ENCODE results near the gene CTH.
"Not testable (repeated sequence)": the region's sequence is repeated elsewhere in the genome, so short reads cannot be mapped to it uniquely, and the experiment has no call there.

CTH gene

DNA sequence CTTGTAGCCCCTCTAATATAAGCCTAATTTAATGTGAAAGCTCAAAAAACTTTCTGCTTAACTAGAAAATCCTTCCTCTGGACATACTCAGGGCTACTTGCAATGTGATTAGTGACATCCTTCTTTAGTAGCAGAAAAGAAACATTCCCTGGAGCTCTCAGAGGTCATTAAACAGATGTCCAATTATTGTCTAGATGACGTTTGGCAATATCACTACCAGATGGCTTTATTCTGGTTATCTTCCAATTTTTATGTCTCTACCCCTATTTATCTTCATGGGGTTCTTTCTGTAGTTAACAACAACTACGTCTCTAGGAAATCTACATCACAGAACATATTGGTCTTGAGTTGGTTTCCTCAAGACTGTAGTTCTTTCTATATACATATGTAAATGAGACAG is 44.2 kb downstream of the CTH start:
- no peak for DNase-seq (ENCODE audit: low spot score)

DNA sequence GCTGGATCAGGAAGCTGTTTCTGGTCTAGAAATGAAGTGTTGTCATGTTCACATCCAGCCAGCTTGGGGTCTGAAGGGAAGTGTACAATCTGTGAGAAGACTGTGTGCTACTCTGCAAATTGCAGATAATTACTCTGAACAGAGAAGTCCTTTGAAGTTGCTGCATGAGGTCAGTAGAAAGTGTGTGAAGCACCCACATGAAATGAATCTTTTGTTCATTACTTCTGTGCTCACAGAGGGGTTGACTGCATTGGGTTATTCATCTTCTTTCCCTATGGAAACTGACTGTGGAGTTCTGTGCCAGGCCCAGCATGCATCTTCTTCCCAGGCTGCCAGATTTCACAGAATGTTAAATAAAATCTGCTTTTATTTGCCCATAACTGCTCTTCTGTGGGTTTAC is 47.1 kb downstream of the CTH start:
- no peak for DNase-seq (ENCODE audit: low spot score)

DNA sequence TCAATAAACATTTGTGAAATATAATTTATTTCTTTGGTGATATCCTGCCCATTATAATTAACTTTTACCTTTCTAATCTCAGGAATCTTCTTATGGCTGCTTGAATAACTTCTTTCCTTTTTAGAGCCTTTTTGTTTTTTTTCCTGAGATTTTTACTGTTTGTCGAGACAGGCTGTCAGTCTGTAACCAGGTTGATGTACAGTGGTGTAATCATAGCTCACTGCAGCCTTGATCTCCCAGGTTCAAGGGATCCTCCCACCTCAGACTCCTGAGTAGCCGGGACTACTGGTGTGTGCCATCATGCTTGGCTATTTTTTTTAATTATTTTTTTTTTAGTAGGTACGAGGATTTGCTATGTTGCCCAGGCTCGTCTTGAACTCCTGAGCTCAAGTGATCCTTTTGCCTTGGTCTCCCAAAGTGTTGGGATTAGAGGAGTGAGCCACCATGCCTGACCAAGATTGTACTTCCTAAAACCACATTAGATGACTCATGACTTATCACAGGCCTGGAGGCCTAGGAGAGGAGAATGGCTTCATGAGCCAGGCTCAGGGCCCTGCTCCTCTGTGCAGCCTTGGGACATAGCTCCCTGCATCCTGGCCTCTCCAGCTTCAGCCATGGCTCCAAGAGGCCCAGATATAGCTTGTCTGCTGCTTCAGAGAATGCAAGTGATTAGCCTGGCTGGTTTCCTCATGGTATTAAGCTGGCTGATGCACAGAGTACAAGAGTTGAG is 48.6 kb downstream of the CTH start:
- DNase-seq (ENCODE audit: low spot score) = no peak

DNA sequence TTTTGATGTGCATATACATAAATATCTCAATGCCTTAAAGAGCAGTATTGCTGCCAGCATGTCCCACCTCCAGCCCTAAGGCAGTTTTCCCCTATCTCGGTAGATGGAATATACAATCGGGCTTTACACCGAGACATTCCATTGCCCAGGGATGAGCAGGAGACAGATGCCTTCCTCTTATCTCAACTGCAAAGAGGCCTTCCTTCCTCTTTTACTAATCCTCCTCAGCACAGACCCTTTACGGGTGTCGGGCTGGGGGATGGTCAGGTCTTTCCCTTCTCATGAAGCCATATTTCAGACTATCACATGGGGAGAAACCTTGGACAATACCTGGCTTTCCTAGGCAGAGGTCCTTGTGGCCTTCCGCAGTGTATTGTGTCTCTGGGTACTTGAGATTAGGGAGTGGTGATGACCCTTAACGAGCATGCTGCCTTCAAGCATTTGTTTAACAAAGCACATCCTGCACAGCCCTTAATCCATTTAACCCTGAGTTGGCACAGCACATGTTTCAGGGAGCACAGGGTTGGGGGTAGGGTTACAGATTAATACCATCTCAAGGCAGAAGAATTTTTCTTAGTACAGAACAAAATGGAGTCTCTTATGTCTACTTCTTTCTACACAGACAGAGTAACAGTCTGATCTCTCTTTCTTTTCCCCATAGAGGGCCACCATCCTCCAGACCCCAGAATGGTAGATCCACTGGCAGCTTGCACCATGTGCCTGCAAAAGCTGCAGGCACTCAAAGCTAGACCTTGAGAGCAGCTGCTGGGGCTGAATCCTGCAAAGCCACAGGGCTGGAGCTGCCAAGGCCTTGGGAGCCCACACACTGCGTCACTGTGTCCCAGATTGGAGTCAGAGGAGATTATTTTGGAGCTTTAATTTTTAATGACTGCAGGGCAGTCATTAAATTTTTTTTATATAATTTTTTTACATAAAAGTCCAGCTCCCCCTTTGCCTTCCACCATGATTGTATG is 50.0 kb downstream of the CTH start:
- not testable (repeated sequence) for DNase-seq (ENCODE audit: low spot score)

DNA sequence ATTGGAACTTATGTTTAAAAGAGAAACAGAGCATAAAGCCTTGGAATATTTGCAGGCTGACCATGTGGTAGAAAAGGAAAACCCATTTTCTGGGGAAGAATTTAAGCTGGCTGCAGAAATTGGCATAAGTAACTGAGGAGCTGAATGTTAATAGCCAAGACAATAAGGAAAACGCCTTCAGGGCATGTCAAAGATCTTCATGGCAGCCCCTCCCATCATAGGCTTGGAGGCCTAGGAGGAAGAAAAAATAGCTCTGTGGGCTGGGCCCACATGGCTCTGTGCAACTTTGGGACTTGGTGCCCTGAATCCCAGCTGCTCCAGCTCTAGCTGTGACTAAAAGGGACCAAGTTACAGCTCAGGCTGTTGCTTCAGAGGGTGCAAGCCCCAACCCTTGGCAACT is 51.5 kb downstream of the CTH start:
- DNase-seq (ENCODE audit: low spot score) = no peak

DNA sequence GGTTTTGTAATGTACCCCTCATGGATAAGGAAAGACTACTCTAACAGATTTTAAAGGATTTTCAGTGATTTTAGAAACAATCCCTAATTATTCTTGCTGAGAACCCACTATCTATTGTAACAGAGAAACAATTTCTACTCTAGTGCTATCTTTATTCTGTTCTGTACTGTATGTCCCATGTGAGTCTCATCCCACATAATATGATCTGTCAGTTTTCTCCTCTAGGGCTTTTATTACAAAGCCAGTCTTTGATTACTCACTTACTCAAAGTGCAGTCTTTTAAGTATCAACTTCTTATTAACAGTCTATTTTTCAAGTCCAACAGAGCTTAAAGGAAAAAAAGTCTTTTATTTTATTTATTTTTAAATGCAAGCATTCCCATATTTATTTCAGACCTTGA is 54.8 kb downstream of the CTH start:
- no peak for DNase-seq (ENCODE audit: low spot score)

DNA sequence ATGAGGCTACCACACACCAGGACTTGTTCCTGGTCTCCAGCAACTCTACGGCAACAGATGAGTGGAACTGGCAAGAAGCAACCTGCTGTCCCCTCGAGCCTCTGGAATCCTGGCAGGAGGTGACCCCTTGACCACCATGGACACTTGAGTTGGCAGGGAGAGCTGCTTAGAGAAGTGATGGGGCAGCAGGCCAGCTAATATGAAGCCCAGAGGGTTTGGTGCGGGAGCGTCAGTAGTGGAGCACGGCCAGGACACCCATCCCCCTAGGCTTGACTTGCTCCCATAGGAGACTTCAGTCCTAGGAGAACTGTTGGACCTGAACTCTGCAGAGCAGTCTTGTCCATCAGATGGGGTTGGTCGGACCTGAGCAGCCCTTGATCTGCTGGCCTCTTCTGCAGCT is 56.5 kb downstream of the CTH start:
- DNase-seq (ENCODE audit: low spot score) = no peak

DNA sequence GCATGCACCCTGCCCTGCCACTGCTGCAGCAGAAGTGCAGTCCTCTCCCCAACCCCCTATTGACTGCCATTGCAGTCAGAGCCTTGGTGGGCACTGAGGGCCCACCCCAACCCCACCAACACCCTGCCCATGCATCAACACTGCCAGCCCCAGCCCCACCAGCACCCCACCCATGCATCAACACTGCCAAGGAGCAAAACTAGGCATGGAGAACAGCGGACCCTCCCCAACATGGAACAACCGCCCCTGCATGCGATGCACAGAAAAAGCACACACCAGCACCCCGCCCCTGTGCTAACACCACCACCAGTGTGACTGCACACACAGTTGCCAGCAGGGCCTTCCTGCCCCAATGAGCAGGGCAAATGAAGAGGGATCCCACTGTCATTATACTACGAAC is 57.1 kb downstream of the CTH start:
- no peak for DNase-seq (ENCODE audit: low spot score)

DNA sequence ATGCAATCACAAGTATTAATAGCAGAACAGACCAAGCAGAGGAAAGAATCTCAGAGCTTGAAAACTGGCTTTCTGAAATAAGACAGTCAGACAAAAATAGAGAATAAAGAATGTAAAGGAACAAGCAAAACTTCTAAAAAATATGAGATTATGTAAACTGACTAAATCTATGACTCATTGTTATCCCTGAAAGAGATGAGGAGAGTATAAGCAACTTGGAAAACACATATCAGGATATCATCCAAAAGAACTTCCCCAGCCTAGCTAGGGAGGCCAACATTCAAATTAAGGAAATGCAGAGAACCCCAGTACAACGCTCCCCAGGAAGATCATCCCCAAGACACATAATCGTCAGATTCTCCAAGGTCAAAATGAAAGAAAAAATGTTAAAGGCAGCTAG is 58.1 kb downstream of the CTH start:
- DNase-seq (ENCODE audit: low spot score) = not testable (repeated sequence)

DNA sequence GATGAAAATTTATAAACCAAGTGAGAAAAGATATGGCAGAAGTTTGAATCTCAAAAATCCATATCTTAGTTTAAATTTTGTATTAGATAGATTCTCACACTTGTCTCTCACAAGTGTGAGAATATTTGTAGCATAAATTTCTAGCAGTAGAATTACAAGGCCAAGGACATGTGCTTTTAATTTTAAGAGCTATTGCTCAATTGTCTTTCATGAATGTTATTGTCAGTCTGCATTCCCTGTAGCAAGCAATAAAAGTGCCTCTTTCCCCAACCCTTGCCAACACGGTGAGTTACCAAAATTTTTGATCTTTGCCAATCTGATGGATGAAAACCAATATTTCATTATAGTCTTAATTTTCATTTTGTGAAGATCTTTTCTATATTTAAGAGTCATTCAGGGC is 64.0 kb downstream of the CTH start:
- no peak for DNase-seq (ENCODE audit: low spot score)

DNA sequence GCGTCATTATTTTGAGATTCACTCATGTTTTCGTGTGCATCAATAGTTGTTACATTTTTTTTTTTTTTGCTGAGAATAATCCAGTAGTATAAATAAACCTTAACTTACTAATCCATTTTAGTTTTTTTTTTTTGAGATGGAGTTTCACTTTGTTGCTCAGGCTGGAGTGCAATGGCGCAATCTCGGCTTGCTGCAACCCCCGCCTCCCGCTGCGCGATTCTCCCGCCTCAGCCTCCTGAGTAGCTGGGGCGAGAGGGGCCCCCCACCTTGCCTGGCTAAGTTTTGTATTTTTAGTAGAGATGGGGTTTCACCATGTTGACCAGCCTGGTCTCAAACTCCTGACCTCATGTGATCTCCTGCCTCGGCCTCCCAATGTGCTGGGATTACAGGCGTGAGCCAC is 66.0 kb downstream of the CTH start:
- DNase-seq (ENCODE audit: low spot score) = no peak

DNA sequence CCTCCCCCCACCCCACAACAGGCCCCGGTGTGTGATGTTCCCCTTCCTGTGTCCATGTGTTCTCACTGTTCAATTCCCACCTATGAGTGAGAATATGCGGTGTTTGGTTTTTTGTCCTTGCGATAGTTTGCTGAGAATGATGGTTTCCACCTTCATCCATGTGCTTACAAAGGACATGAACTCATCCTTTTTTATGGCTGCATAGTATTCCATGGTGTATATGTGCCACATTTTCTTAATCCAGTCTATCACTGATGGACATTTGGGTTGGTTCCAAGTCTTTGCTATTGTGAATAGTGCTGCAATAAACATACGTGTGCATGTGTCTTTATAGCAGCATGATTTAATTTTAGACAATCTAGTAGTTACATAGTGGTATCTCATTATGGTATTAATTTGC is 66.8 kb downstream of the CTH start:
- DNase-seq (ENCODE audit: low spot score) = not testable (repeated sequence)

DNA sequence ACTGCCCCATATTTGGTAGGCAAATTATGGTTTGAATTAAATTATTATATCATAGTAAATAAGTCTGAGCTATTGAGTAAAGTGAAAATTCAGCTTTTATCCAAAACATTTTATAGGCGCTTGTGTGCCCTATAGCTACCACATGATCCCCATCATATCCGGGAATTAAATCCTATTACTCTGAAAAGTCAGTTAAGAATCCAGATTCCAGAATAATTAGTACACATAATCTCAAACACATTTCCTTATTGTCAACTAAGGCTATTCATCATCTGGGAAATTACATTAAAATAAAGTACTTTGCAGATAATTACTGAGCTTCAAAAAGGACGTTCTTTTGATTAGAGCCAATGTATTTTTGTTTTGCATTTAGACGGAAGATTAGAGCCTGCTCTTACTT is 72.3 kb downstream of the CTH start:
- DNase-seq (ENCODE audit: low spot score) = no peak

DNA sequence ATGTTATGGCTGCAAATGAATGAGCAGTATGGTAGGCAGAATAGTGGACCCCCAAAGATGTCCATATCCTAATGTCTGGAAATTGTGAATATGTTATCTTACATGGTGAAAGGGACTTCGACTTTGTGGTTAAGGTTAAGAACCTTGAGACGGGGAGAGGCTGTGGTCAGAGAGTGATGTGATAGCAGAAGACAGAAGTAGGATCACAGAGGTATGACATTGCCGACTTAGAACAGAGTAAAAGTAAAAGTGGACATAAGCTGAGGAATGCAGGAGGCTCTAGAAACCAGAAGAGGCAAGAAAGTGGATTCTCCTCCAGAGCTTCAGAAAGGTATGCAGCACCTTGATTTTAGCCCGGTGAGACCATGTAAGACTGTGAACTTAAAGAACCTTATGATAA is 74.6 kb downstream of the CTH start:
- no peak for DNase-seq (ENCODE audit: low spot score)

DNA sequence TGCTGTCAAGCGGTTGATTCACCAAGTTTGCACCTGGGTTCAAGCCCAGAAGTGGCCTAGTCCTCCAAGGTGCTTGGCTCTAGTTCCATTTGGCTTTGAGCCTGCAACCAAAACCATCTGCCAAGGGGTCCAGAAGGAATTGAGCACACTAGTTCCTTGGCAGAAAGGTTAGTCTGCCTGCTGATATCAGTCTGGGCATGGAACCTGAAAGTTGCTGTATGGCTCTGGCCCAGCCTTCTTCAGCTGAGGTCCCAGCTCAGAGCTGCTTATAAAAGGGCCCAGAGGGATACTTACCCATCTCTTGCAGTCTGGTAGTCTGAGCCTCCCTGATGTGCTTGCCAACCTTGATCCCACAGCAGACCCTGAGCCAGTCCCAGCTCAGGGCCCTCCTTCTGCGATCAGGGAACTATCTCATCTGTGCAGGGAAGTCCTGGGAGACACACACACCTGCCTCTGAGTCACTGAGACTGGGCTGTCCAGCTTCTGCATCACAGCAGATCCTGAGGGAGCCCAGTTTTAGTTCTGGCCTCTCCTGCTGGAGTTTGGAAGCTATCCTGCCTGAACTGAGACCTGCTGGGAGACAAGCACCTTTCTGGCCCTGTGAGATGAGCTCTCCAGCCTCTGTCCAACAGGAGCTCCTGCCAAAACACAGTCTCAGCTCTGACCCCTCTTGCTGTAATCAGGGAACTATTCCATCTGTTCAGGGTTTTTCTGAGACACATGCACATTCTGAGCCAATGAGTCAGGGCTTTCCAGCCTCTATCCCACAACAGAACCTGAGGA is 75.8 kb downstream of the CTH start:
- DNase-seq (ENCODE audit: low spot score) = no peak

DNA sequence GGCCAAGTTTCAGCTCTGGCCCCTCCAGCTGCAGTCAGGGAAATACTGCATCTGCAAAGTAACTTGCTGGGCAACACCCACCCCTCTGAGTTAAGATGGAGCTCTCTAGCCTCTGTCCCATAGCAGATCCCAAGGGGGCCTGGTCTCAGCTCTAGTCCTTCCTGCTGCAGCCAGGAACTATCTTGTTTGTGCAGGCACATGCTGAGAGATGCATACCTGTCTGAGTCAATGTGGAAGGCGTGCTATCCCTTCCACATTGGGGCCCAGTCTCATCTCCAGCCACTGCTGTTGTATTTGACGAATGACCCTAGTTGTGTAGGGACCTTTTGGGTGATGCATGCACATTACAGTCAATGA is 76.4 kb downstream of the CTH start:
- DNase-seq (ENCODE audit: low spot score) = no peak

DNA sequence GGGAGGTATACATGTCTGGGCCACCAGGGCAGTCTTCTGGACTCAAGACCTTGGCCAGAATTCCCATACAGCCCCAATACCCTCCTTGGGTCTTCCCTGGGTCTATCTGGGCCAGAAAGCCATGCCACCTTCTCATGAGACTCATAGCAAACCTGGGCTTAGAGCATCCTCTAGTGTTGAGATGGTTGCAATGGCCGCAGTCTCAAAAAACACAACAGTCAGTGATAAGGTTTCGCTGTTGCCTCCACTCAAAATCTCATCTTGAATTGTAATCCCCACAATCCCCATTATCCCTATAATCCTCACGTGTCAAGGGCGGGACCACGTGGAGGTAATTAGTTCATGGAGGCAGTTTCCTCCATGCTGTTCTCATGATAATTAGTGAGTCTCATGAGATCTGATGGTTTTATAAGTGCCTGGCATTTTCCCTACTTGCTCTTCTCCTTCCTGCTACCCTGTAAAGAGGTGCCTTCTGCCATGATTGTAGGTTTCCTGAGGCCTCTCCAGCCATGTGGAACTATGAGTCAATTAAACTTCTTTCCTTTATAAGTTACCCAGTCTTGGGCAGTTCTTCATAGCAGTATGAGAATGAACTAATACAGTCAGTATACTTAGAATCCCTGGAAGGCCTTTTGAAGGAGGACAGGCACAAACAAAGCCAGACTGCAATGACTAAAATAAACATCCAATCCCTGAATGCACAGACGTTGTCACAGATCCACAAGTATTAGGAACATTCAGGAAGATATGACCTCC is 77.0 kb downstream of the CTH start:
- peak; percentile 3 for DNase-seq (ENCODE audit: low spot score)
